NOMO-1 (cell line): Measurements from ENCODE around the gene ADARB2.

Experiments used
- DNase-seq, 2 experiments: peaks; one replicate each; lab custom pipeline; 2025; ENCODE audit not compliant: unreplicated experiment in 2 of 2; lab: John Stamatoyannopoulos, UW

Gene ADARB2

GRCh38 chr10:1378473-1378872 lies 358.9 kb downstream of the ADARB2 start:
- DNase-seq = no peak

GRCh38 chr10:1377740-1378397 lies 359.5 kb downstream of the ADARB2 start:
- no peak for DNase-seq

GRCh38 chr10:1377231-1377630 lies 360.1 kb downstream of the ADARB2 start:
- DNase-seq = no peak

GRCh38 chr10:1376384-1376945 lies 360.9 kb downstream of the ADARB2 start:
- DNase-seq = no peak

- no peak for DNase-seq
These were observed 361.8 kb downstream of the ADARB2 start for GRCh38 chr10:1375346-1376170.

GRCh38 chr10:1374511-1375345 lies 362.6 kb downstream of the ADARB2 start:
- no peak for DNase-seq

- no peak for DNase-seq
These were observed 364.0 kb downstream of the ADARB2 start for GRCh38 chr10:1373287-1373686.

GRCh38 chr10:1372212-1372611 lies 365.1 kb downstream of the ADARB2 start:
- no peak for DNase-seq

GRCh38 chr10:1370298-1370697 lies 367.0 kb downstream of the ADARB2 start:
- DNase-seq = peak in 1 of 2 experiments; percentile 3

GRCh38 chr10:1369665-1370064 lies 367.7 kb downstream of the ADARB2 start:
- no peak for DNase-seq

- no peak for DNase-seq
These were observed 368.1 kb downstream of the ADARB2 start for GRCh38 chr10:1369197-1369596.

- no peak for DNase-seq
These were observed 368.5 kb downstream of the ADARB2 start for GRCh38 chr10:1368842-1369171.

- DNase-seq = no peak
These were observed 369.1 kb downstream of the ADARB2 start for GRCh38 chr10:1367938-1368841.

GRCh38 chr10:1366811-1367425 lies 370.4 kb downstream of the ADARB2 start:
- DNase-seq = no peak

- DNase-seq = no peak
These were observed 371.0 kb downstream of the ADARB2 start for GRCh38 chr10:1366322-1366691.

GRCh38 chr10:1365540-1366321 lies 371.6 kb downstream of the ADARB2 start:
- no peak for DNase-seq

GRCh38 chr10:1364151-1364910 lies 373.0 kb downstream of the ADARB2 start:
- DNase-seq = no peak

GRCh38 chr10:1363446-1364121 lies 373.7 kb downstream of the ADARB2 start:
- DNase-seq = no peak
